SK-N-DZ (cell line): ENCODE measurements around the gene NTRK3.

ENCODE experiments used
- DNase-seq: peaks from one replicate; pipeline ENCODE4 v3.0.0-alpha.2; 2015; ENCODE audit warnings: low spot score

The NTRK3 gene

GRCh38 chr15:88032787-88033186 lies 223.8 kb downstream of the NTRK3 start:
- DNase-seq, result no peak

GRCh38 chr15:88031461-88031860 lies 225.1 kb downstream of the NTRK3 start:
- DNase-seq, result no peak

DNA sequence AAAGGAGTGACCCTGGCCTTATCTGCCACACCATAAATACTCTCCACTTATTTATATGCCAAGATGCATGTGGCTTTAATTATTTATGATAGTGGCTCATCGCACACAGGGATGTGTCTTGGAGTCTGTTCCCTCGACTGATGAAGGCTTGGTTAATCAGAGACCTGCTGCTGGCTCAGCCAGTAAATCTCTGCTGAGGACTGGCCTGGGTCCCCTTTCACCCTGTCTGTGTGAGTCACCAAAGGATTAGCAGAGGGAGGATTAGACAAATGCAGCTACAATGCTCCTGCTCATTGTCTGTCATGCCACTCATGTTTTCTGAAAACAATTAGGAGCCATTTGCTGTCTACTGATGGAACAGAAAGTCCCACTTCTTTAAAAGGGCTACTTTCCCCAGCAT lies 226.8 kb downstream of the NTRK3 start:
- no peak for DNase-seq

GRCh38 chr15:88028024-88028423 lies 228.5 kb downstream of the NTRK3 start:
- no peak for DNase-seq

- no peak for DNase-seq
These were observed 232.6 kb downstream of the NTRK3 start for GRCh38 chr15:88023914-88024313.

DNA sequence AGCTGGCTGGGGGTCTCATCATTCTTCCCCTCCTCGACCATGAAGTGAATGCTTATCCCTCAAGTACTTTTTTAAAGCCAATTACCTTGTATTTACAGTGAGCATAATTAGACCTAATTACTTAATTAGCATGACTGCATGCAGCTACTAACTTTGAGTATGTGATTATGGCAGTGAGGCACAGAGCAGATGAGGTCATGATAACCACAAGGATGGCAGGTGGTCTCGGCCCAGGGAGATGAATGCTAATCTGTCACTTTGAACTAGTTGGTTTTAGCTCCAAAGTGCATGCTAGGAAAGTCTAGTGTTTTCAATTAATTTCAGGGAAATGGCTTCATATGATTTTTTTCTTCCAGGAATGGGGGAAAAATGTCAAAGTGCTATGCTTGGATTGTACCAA lies 233.8 kb downstream of the NTRK3 start:
- DNase-seq, result peak; percentile 58

DNA sequence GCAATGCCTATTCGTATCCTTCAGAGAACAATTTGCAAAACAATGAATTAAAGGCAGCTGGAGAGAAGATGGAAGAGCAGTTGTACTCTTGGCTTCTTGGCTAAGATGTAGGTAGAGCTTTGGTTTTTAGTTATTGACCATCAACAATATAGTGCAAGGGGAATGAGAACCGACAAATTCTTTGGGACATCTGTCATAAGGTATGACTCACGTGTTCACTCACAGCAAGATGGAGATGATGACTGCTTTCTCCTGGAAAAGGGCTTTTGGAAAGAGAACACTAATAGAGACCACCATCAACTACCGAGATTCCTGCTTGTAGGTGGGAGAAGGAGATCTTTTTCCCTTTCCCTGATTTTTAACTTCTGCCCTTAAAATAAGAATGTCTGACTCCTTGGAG lies 234.9 kb downstream of the NTRK3 start:
- no peak for DNase-seq

GRCh38 chr15:88020806-88021205 lies 235.7 kb downstream of the NTRK3 start:
- no peak for DNase-seq

DNA sequence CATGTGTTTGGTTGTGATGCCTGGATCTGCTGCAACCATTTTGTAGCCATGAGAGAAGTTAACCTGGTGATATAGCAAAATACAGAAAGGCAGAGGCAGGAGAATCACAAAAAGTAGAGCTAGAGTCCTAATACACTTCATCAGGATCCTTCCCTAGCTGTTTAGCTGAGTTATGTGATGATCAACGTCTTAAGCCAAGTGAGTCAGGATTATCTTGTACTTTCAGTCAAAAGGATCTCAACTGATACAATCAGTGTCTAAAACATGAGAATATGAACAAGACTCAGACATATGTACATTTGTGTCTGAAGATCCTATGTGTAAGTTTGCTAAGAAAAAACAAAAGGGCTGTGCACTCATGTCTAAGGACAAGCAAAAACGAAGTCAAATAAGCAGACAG lies 236.9 kb downstream of the NTRK3 start:
- DNase-seq, result no peak

- DNase-seq, result no peak
These were observed 237.5 kb downstream of the NTRK3 start for GRCh38 chr15:88018869-88019641.

DNA sequence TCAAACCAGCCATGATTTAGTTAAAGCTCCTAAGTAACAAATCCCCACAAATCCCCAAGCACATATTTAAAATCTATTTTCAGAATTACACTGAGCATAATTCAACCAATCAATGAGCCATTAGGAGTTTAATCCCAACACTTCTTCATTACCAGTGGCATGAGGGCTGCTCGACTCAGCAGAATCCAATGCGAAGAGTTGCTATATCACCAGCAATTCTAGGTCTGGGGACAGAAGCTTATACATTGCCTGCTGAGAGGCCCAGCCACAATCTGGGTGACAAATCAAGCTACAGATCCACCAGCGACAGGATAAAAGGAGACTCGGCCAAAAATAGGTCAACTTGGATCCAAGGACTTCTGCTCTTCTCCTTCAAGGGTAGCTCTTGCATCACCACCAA lies 238.8 kb downstream of the NTRK3 start:
- no peak for DNase-seq

GRCh38 chr15:88016406-88016805 lies 240.1 kb downstream of the NTRK3 start:
- no peak for DNase-seq

DNA sequence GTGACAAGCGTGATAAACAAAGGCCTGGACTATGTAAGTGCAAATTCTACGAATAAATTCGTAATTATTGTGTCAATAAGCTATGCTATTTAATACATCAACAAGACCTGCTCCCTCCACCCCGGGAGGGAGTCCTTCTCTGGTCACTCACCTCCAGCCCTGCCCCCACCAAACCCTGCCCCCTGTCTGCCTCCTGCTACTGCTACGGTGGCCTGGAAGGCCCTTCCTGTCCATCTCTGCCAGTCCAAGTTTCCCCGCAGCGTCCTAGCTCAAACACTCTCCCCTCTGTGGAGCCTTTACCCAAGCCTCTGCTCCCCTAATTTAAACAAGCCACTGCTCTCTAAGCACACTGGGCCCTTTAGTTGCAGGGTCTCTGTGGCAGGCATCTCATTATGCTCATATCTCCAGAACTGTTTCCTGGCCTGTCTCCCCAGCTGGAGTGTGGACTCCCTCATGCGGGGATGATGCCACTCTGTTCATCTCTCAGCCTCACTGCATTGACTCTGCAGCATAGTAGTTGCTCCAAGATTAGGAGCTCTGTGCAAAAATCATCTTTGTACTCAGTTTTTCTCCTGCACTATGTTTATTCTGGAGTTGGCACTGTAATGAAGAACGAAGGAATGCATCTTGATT lies 241.2 kb downstream of the NTRK3 start:
- DNase-seq, result no peak

GRCh38 chr15:88014454-88015160 lies 241.9 kb downstream of the NTRK3 start:
- no peak for DNase-seq

DNA sequence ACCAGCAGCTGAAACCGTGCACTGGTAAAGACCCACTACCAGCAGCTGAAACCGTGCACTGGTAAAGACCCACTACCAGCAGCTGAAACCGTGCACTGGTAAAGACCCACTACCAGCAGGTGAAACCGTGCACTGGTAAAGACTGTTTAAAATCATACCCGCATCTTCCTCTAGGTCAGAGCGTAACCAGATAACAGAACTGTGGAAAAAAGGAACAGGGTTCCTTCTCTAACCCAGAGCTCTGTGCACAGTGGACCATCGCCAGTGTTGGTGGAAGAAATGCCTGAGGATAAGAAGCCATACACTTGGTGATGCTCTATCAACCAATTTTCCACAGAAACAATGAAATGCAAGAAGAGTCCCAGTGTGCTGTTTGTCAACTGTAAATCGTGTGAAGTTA lies 243.4 kb downstream of the NTRK3 start:
- no peak for DNase-seq

GRCh38 chr15:88012688-88013087 lies 243.9 kb downstream of the NTRK3 start:
- no peak for DNase-seq

GRCh38 chr15:88012233-88012632 lies 244.3 kb downstream of the NTRK3 start:
- DNase-seq, result no peak

DNA sequence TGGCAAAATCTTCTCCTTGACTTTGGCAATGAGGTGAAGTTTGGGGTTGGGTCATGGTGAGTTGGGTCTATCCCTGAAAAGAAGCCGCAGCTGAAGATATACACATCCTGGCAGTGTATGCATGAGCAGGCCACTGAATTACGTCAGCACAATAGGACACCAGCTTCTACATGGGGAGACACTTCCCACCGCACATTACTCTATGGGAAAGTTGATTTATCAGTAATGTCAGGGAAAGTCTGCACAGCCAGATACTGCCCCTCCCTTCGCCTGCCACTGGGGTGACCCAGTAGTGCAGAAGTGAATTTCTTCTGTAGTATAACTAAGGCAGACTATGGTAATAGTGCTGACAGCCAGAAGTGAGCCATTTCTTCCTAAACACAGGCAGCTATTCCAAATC lies 245.0 kb downstream of the NTRK3 start:
- DNase-seq, result no peak

GRCh38 chr15:88006146-88006545 lies 250.4 kb downstream of the NTRK3 start:
- no peak for DNase-seq

GRCh38 chr15:88004399-88004798 lies 252.1 kb downstream of the NTRK3 start:
- no peak for DNase-seq

DNA sequence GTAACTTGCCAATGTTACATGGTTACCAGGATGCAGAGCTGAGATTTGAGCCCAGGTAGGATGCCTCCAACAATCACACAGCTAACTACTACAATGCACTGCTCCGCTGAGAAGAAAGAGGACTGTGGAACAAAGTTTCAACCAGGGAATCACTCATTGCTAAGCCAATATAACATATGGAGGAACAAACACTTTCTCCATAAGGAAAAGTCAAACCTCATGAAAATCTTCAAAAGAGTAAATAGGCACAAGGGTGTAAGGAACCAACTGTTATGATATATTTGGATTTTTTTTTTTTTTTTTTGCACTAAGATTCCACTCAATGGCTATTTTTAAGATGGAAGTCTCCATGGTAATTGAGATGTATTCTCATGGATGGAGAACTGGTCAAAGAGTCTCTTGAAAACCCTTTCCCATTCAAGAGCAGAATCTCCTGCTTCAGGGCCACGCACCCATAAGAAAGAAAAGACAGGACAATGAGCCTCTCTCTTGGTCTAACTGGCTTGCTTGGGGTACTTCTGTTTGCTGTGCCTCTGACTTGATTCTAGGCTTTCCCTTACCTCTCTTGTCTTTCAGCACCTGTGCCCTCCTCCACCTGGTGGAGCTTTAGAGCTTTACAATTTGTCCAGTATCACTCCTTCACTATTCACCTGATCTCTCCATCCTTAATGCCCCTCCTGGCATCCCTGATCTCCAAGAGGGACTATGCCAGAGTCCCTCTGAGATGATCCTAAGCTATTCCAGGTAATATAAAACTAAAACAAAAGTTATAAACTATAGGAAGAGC lies 252.8 kb downstream of the NTRK3 start:
- no peak for DNase-seq

DNA sequence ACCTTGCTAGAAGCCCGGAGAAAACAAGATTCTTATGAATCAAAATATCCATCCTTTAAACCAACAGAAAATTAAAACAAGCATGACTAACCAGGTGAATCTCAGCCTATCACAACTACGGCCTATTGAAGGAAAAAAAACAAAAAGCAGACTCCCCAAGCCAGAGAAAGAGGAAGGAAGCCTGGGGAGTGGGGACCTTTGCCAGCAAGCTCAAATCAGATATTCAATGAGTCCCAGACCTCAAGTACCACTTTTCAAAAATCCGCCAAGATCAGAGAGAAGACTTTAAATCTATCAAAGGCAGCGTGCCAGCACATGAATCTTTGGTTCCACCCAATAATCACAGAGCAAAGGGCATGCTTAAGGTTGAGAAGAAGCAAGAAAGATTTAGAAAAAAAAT lies 253.8 kb downstream of the NTRK3 start:
- DNase-seq, result no peak
